Measurements from ENCODE around the gene PTBP2.

- TF ChIP-seq POLR2AphosphoS5 (IDR thresholded peaks at IDR 0.05; ENCODE audit: low read depth, low read length) (no peak), TAF1 (IDR thresholded peaks at IDR 0.05; ENCODE audit: borderline replicate concordance, insufficient read depth, low read length) (no peak), SIN3A (IDR thresholded peaks at IDR 0.05; ENCODE audit: borderline replicate concordance, insufficient read depth, low read length) (no peak), FOXP2 (optimal IDR thresholded peaks at IDR 0.05; ENCODE audit: borderline replicate concordance, extremely low read depth, extremely low read length, insufficient read depth) (no peak)
- TF ChIP-seq, protein P1, sequence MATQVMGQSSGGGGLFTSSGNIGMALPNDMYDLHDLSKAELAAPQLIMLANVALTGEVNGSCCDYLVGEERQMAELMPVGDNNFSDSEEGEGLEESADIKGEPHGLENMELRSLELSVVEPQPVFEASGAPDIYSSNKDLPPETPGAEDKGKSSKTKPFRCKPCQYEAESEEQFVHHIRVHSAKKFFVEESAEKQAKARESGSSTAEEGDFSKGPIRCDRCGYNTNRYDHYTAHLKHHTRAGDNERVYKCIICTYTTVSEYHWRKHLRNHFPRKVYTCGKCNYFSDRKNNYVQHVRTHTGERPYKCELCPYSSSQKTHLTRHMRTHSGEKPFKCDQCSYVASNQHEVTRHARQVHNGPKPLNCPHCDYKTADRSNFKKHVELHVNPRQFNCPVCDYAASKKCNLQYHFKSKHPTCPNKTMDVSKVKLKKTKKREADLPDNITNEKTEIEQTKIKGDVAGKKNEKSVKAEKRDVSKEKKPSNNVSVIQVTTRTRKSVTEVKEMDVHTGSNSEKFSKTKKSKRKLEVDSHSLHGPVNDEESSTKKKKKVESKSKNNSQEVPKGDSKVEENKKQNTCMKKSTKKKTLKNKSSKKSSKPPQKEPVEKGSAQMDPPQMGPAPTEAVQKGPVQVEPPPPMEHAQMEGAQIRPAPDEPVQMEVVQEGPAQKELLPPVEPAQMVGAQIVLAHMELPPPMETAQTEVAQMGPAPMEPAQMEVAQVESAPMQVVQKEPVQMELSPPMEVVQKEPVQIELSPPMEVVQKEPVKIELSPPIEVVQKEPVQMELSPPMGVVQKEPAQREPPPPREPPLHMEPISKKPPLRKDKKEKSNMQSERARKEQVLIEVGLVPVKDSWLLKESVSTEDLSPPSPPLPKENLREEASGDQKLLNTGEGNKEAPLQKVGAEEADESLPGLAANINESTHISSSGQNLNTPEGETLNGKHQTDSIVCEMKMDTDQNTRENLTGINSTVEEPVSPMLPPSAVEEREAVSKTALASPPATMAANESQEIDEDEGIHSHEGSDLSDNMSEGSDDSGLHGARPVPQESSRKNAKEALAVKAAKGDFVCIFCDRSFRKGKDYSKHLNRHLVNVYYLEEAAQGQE (IDR thresholded peaks at IDR 0.05; ENCODE audit: insufficient read depth in 1 of 2, low read depth in 2 of 2, low read length in 2 of 2) = no peak
Observed at GRCh38 chr1:96748078-96748477, 26.5 kb downstream of the PTBP2 start.
